ENCODE data around the gene SNRPD1.

DNA sequence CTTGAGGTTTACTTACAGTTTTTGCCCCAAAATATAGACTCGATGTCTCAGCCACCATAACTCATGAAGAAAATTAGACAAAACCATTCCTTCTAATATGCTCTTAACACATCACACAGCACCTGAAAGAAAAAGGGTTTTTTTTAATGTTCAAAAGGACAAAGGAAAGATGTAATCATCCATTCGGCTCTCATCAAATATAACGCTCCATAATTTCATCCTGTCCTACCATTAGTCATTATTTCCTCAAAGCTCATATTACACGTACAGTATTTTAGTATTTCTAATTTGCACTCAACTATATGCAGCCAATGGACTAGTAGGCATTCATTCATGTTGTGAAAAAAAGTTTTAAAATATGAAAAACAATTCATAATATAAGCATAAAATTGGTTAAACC is 36.5 kb upstream of the SNRPD1 start:
- TF ChIP-seq, protein P1, sequence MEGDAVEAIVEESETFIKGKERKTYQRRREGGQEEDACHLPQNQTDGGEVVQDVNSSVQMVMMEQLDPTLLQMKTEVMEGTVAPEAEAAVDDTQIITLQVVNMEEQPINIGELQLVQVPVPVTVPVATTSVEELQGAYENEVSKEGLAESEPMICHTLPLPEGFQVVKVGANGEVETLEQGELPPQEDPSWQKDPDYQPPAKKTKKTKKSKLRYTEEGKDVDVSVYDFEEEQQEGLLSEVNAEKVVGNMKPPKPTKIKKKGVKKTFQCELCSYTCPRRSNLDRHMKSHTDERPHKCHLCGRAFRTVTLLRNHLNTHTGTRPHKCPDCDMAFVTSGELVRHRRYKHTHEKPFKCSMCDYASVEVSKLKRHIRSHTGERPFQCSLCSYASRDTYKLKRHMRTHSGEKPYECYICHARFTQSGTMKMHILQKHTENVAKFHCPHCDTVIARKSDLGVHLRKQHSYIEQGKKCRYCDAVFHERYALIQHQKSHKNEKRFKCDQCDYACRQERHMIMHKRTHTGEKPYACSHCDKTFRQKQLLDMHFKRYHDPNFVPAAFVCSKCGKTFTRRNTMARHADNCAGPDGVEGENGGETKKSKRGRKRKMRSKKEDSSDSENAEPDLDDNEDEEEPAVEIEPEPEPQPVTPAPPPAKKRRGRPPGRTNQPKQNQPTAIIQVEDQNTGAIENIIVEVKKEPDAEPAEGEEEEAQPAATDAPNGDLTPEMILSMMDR (IDR thresholded peaks at IDR 0.05 in 4 of 5, conservative IDR thresholded peaks at IDR 0.05 in 1 of 5): no peak
- no peak for TF ChIP-seq POLR2A (IDR thresholded peaks at IDR 0.05)
